ENCODE results near the gene MDM2.
"Not testable (repeated sequence)": the region's sequence is repeated elsewhere in the genome, so short reads cannot be mapped to it uniquely, and the experiment has no call there.

MDM2 gene

GRCh38 chr12:68828672-68829068 is 20.7 kb downstream of the MDM2 start:
- DNase-seq: no peak

DNA sequence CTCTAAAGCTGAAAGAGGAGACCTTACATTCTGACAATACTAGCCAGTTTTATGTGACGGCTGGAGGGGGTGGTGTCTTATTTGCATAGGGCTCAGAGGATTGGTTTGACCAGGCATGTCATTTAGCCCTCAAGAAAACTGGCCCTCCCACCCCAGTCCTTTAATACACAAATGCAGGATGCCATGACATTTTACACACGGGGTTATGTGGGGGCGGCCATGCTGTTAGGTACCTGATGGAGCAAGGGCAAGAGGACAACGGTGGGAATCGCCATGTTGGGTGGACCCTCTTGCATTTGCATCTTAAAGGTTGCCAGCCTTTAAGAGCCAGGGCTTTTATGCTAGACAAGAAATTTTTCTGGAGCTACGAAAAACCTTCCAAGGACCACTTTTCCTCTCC is 23.3 kb downstream of the MDM2 start:
- DNase-seq: no peak

GRCh38 chr12:68831751-68832503 is 23.9 kb downstream of the MDM2 start:
- no peak for DNase-seq

DNA sequence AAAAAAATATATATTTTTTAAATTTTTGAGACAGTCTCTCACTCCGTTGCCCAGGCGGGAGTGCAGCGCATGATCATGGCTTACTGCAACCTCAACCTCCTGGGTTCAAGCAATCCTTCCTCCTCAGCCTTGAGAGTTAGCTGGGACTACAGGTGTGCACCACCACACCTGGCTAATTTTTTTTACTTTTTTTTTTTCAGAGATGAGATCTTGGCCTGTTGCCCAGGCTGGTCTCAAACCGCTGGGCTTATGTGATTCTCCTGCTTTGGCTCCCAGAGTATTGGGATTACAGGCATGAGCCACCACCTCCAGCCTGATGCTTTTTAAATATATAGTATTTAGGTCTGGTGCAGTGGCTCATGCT is 24.5 kb downstream of the MDM2 start:
- no peak for DNase-seq

DNA sequence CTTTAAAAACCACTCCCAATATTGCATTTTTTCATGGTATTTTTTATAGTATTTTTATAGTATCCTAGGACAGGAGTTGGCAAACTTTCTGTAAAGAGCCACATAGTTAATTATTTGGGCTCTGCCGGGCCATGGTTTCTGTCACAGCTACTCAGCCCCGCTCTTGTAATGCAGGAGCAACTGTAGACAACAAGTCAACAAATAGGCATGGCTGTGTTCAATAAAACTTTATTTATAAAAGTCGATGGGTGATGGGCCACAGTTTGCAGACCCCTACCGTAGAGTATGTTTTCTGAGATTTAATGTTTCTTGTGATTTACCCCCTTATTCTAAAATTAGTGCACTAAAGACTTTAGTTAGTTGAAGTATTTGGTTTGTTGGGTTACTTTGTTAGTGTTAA is 25.5 kb downstream of the MDM2 start:
- no peak for DNase-seq

GRCh38 chr12:68835333-68835908 is 27.4 kb downstream of the MDM2 start:
- DNase-seq: no peak

GRCh38 chr12:68837215-68837614 is 29.2 kb downstream of the MDM2 start:
- no peak for DNase-seq

- no peak for DNase-seq
Measured at GRCh38 chr12:68838046-68838886, 30.3 kb downstream of the MDM2 start.

GRCh38 chr12:68839183-68840147 is 31.5 kb downstream of the MDM2 start:
- DNase-seq: no peak

DNA sequence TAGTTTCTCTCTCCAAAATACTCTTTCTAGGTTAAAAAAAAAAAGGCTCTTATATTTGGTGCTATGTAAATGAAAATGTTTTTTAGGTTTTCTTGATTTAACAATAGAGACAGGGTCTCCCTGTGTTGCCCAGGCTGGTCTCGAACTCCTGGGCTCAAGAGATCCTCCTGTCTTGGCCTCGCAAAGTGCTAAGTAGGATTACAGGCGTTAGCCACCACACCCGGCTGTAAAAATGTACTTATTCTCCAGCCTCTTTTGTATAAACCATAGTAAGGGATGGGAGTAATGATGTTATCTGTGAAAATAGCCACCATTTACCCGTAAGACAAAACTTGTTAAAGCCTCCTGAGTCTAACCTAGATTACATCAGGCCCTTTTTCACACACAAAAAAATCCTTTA is 33.2 kb downstream of the MDM2 start:
- DNase-seq: not testable (repeated sequence)

GRCh38 chr12:68841717-68842116 is 33.7 kb downstream of the MDM2 start:
- DNase-seq: no peak

GRCh38 chr12:68842123-68842522 is 34.1 kb downstream of the MDM2 start:
- DNase-seq: no peak

DNA sequence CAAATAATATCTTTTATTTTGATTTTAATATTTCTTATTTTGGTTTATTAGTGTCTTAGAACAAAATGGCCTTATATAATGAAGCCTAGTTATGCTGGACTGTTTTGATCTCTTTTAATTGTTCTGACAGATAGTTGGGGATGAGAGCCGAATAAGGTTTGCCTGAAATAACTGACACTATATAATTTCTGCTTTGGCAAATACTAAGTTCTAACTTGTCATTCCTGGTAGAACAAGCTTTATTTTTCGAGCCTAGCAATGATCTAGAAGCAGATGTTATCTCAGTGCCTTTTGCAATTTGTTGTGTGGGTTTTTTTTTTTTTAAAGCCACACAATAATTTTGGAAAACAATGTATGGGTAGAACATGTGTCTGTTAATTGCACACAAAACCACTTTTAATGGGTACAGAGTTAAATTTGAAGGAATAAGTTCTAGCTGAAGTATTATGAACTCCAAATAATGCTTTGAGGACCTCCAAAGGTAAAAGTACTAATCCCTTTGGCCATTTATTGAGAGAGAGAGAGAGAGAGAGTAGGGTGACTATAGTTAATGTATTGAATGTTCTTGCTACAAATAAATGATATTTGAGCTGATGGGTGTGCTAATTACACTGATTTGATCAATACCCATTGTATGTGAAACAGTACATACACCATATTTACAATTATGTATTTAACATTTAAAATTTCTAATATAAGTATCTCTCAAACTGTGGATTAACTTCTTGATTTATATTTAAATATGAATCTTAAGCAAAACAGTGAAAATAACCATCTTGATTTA is 35.0 kb downstream of the MDM2 start:
- DNase-seq: no peak

GRCh38 chr12:68844318-68844745 is 36.4 kb downstream of the MDM2 start:
- no peak for DNase-seq

DNA sequence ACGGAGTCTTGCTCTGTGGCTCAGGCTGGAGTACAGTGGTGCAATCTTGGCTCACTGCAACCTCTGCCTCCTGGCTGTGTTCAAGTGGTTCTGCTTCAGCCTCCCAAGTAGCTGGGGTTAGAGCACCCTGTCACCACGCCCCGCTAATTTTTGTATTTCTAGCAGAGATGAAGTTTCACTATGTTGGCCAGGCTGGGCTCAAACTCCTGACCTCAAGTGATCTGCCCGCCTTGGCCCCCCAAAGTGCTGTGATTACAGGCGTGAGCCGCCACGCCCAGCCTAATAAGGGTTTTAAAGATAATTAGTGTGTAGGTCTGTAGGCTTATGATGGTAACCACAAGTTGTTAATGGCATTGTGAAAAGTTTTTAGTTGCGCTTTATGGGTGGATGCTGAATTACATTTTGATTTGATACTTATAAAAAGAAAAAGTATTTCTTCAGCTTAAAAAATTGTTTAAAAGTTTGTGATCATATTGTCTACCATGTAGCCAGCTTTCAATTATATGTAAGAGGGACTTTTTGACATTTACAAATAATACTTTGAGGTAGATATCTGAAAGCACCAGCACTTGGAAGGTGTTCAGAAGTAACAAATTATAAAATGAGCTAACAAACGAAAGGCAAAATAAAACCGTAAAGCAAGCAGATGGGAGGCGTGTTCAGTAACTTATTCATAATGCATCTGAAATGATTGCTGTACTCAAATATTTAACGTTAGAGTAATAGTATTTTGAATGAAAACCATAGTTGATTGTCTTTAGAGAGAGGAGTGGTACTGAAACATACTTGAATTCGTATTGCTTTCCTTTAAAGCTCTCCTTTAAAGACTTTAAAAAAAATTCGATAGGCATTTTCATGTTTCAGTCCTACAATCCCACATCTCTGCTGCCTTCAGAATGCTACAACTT is 37.1 kb downstream of the MDM2 start:
- DNase-seq: no peak

- DNase-seq: no peak
Measured at GRCh38 chr12:68846811-68847210, 38.8 kb downstream of the MDM2 start.

- no peak for DNase-seq
Measured at GRCh38 chr12:68850390-68850789, 42.4 kb downstream of the MDM2 start.

GRCh38 chr12:68851592-68852306 is 43.8 kb downstream of the MDM2 start:
- no peak for DNase-seq

- DNase-seq: no peak
Measured at GRCh38 chr12:68853396-68854077, 45.6 kb downstream of the MDM2 start.

- DNase-seq: no peak
Measured at GRCh38 chr12:68854078-68854468, 46.1 kb downstream of the MDM2 start.
